IMR-90 (cell line): ENCODE measurements around the gene STAT6. TPM values are rescaled to one million over a fixed set of nuclear protein-coding genes. Genes with fewer than 3 reads are reported as not detected.

ENCODE experiments used
- ATAC-seq: fragments of 200-7000 bp; cut with Tn5 transposase; 2 replicates; pipeline ENCODE4 v1.9.1; 2020; ENCODE audit warnings: low read depth, mild to moderate bottlenecking, moderate library complexity
- BruUV-seq: library from RNA; stranded (reverse); fragments of 400-500 nt; replicated peaks from 2 replicates; lab custom pipeline; 2021; lab: Mats Ljungman, UMichigan
- CTCF ChIA-PET: fragments of 300-600 bp; formaldehyde crosslinking; extraction: SDS; loops from one replicate; lab custom pipeline; 2021; ENCODE audit warnings: antibody characterized with exemption; lab: Yijun Ruan, JAX
- POLR2A ChIA-PET: fragments of 300-600 bp; sonication (Branson Sonifier 250); formaldehyde crosslinking; loops from one replicate; lab custom pipeline; 2022; ENCODE audit warnings: antibody characterized with exemption; ENCODE audit not compliant: unreplicated experiment; lab: Charles Lee
- DNase-seq: peaks from one replicate; pipeline ENCODE4 v3.0.0; 2013
- H2AFZ ChIP-seq: replicated peaks from 2 replicates; pipeline ENCODE3; 2013; ENCODE audit warnings: low read length, mild to moderate bottlenecking; ENCODE audit not compliant: poor library complexity
- H2AK5ac ChIP-seq: 2 replicates; pipeline ENCODE4 v1.6.1; 2013; ENCODE audit warnings: low read depth, low read length, inconsistent platforms
- H2AK9ac ChIP-seq: replicated peaks from 2 replicates; pipeline ENCODE3; 2013; ENCODE audit warnings: mild to moderate bottlenecking, low read depth, low read length, moderate library complexity; ENCODE audit not compliant: poor library complexity
- H2BK120ac ChIP-seq: 2 replicates; pipeline ENCODE4 v1.6.1; 2013; ENCODE audit warnings: low read depth, low read length, inconsistent platforms
- H2BK15ac ChIP-seq: 3 replicates; pipeline ENCODE4 v1.6.1; 2013; ENCODE audit warnings: low read depth, low read length, inconsistent platforms
- H2BK20ac ChIP-seq: 2 replicates; pipeline ENCODE4 v1.6.1; 2013; ENCODE audit warnings: low read depth, mild to moderate bottlenecking, inconsistent platforms, low read length, moderate library complexity
- H2BK5ac ChIP-seq: 2 replicates; pipeline ENCODE4 v1.6.1; 2013; ENCODE audit warnings: mild to moderate bottlenecking, low read depth, low read length, inconsistent platforms; ENCODE audit not compliant: poor library complexity, severe bottlenecking
- H3K14ac ChIP-seq: replicated peaks from 2 replicates; pipeline ENCODE4 v1.6.1; 2013; ENCODE audit warnings: low read depth, low read length, inconsistent platforms
- H3K18ac ChIP-seq: 2 replicates; pipeline ENCODE4 v1.6.1; 2013; ENCODE audit warnings: low read depth, low read length, control low read depth
- H3K23ac ChIP-seq: 2 replicates; pipeline ENCODE4 v1.6.1; 2013; ENCODE audit warnings: low read depth, low read length, inconsistent platforms
- H3K27ac ChIP-seq: 2 replicates; pipeline ENCODE4 v1.5.1; 2013; ENCODE audit warnings: mild to moderate bottlenecking, control low read depth, low read length; ENCODE audit not compliant: insufficient read depth
- H3K27me3 ChIP-seq: 2 replicates; pipeline ENCODE4 v1.6.1; 2013; ENCODE audit warnings: low read length; ENCODE audit not compliant: control insufficient read depth, insufficient read depth
- H3K36me3 ChIP-seq: 2 replicates; pipeline ENCODE4 v1.6.1; 2013; ENCODE audit warnings: low read length, mixed read lengths; ENCODE audit not compliant: control insufficient read depth, insufficient read depth
- H3K4ac ChIP-seq: 2 replicates; pipeline ENCODE4 v1.6.1; 2013; ENCODE audit warnings: low read depth, low read length, inconsistent platforms
- H3K4me1 ChIP-seq: 2 replicates; pipeline ENCODE4 v1.6.1; 2013; ENCODE audit warnings: low read length, mixed read lengths; ENCODE audit not compliant: control insufficient read depth, insufficient read depth
- H3K4me2 ChIP-seq: 2 replicates; pipeline ENCODE4 v1.6.1; 2013; ENCODE audit warnings: low read depth, mild to moderate bottlenecking, control low read depth, low read length, moderate library complexity
- H3K4me3 ChIP-seq: 2 replicates; pipeline ENCODE4 v1.5.1; 2013; ENCODE audit warnings: low read depth, mild to moderate bottlenecking, control low read depth, low read length, moderate library complexity; ENCODE audit not compliant: insufficient read depth
- H3K56ac ChIP-seq: 2 replicates; pipeline ENCODE4 v1.6.1; 2013; ENCODE audit warnings: low read length, inconsistent platforms; ENCODE audit not compliant: insufficient read depth; ENCODE audit errors: extremely low read depth
- H3K79me1 ChIP-seq, 2 experiments: 2 replicates each; pipeline ENCODE4 v1.6.1; 2013; ENCODE audit warnings: low read length in 2 of 2, inconsistent platforms in 1 of 2, low read depth in 1 of 2
- H3K9ac ChIP-seq: 2 replicates; pipeline ENCODE4 v1.6.1; 2013; ENCODE audit warnings: low read depth, low read length, control low read depth
- H3K9me1 ChIP-seq: 2 replicates; pipeline ENCODE4 v1.6.1; 2013; ENCODE audit warnings: low read length, inconsistent platforms; ENCODE audit not compliant: insufficient read depth
- H3K9me3 ChIP-seq: 2 replicates; pipeline ENCODE4 v1.6.1; 2013; ENCODE audit warnings: low read length; ENCODE audit not compliant: control insufficient read depth, insufficient read depth
- H4K20me1 ChIP-seq: 2 replicates; pipeline ENCODE4 v1.6.1; 2013; ENCODE audit warnings: low read length, inconsistent platforms; ENCODE audit not compliant: insufficient read depth
- H4K5ac ChIP-seq: 2 replicates; pipeline ENCODE4 v1.6.1; 2013; ENCODE audit warnings: mild to moderate bottlenecking, low read depth, low read length, control low read depth
- H4K8ac ChIP-seq, 2 experiments: 2 replicates each; pipeline ENCODE4 v1.6.1; 2013; ENCODE audit warnings: low read depth in 2 of 2, low read length in 2 of 2, control low read depth in 1 of 2, inconsistent platforms in 1 of 2
- H4K91ac ChIP-seq: 2 replicates; pipeline ENCODE4 v1.6.1; 2013; ENCODE audit warnings: low read depth, low read length, inconsistent platforms; ENCODE audit not compliant: insufficient read depth
- BHLHE40 ChIP-seq: fragments of 150-350 bp; IDR thresholded peaks from 2 replicates; pipeline ENCODE4 v1.6.1; 2016; ENCODE audit warnings: mild to moderate bottlenecking, low read depth, low read length
- CEBPB ChIP-seq: IDR thresholded peaks from 2 replicates; pipeline ENCODE4 v1.6.1; 2012; ENCODE audit warnings: low read depth, low read length, improper control_type of control experiment
- WGBS, 2 experiments: methylation state at CpG; one replicate each; pipeline versions ENCODE4 v1.1.5 to v1.1.7; 2013; ENCODE audit warnings: missing lambda C conversion rate in 2 of 2; ENCODE audit not compliant: insufficient read length in 1 of 2; ENCODE audit errors: extremely low coverage in 2 of 2; 5-methylcytosine and 5-hydroxymethylcytosine counted together
- dilution Hi-C: fragments of 300-500 bp; cut with HindIII; formaldehyde crosslinking; loops from one replicate; pipeline ENCODE4 v1.14.3; 2018; ENCODE audit warnings: low sequenced_read_pairs; ENCODE audit not compliant: unreplicated experiment
- in situ Hi-C: fragments of 300-500 bp; cut with MboI; formaldehyde crosslinking; loops from 3 replicates; pipeline ENCODE4 v1.14.3; 2019; ENCODE audit warnings: low sequenced_read_pairs, inconsistent platforms, mixed read lengths
- intact Hi-C: fragments of 100-400 bp; cut with micrococcal nuclease; formaldehyde crosslinking; loops from 2 replicates; pipeline ENCODE4 v1.10.0; 2022
- polyA plus RNA-seq, 3 experiments: library from polyadenylated mRNA; depleted of rRNA; stranded (reverse); fragments of >200 nt; gene quantifications; 2 replicates each; pipeline ENCODE4 v1.2.3, GENCODE V29; 2012; ENCODE audit warnings: low replicate concordance in 1 of 3
- total RNA-seq: library from RNA; depleted of rRNA; stranded (reverse); fragments of >200 nt; gene quantifications from 2 replicates; pipeline ENCODE4 v1.2.3, GENCODE V29; 2012

STAT6 gene
- total and polyA plus RNA-seq, 2 of the 4 experiments (the other 2 are of a cell fraction) = 43.4 to 96.9 TPM

DNA sequence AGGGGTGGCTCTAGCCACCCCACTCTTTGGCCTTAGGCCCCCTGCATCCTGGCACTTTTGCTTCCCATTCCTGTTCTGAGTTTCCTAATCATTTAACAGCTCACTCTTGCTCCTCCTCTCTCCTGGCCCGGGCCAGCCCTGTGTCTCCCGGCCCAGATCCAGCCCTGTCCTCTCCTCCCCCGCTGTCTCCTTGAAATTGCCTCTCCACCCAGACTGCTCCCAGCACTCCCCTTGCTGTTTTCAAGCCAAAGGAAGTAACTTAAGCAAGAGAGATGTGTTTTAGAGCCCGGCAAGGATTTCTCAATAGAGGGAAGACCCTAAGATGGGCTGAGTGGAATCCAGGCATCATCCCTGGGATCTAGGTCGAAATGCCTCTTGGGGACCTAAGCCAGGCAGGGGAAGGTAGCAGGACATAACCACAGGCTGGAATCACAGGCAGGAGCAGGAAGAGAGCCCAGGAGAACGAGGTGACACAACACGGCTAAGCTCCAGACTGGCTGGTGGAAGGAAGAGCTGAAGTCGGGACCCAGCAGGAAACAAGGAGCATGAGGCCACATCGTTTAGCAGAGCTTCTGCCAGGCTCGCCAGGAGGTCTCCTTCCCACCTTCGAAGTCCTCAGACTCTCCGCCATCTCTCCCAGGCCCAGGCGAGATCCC is 38.2 kb upstream of the STAT6 start:
- Histone ChIP-seq H3K79me1 (peaks cover 44 to 97% of the 10 kb centered on the region in 2 experiments), H3K4me3 (no peak overlapping the region), H2BK5ac (peak overlapping the region; percentile 84), H3K4me1 (peaks cover 70% of the 10 kb centered on the region), H3K27ac (peak overlapping the region; percentile 94), H2BK20ac (peak overlapping the region; percentile 57; the same call in 1 of the 2 replicates), H3K27me3 (no peaks in the 10 kb centered on the region), H3K23ac (peak overlapping the region; percentile 89), H4K8ac (peak overlapping the region; percentile 65 to 78), H2AK5ac (peak overlapping the region; percentile 95), H4K5ac (peak overlapping the region; percentile 88), H2AK9ac (peak overlapping the region; percentile 87), H3K9me3 (no peaks in the 10 kb centered on the region), H2AFZ (no peak overlapping the region), H3K9ac (peak overlapping the region; percentile 58), H2BK15ac (peak overlapping the region; percentile 71; the same call in 1 of the 3 replicates), H2BK120ac (peak overlapping the region; percentile 89), H4K91ac (peak overlapping the region; percentile 87), H3K56ac (no peak overlapping the region), H3K4ac (peak overlapping the region; percentile 96), H3K9me1 (peaks cover 62% of the 10 kb centered on the region), H3K18ac (peak overlapping the region; percentile 89), H3K14ac (peak overlapping the region; percentile 98), H3K4me2 (peak overlapping the region; percentile 74), H4K20me1 (peaks cover 84% of the 10 kb centered on the region), H3K36me3 (peaks cover 68% of the 10 kb centered on the region)
- 23% methylated on average over 6 of the region's 13 CpGs; no CpG with 5 or more reads in 1 of the 2 experiments for WGBS, 2 experiments
- intact Hi-C loops (loop anchor here (2.0 kb wide), 1 partner anchor 21 kb away; the partner anchor contains the start of gene LRP1), dilution Hi-C loops (no loop called here), in situ Hi-C loops (no loop called here)
- TF ChIP-seq BHLHE40 (no peak), CEBPB (peak; percentile 14; the same call in 1 of the 2 replicates)
- ATAC-seq = peak; percentile 67
- ChIA-PET CTCF (interaction anchor here (0.7 to 1.5 kb wide), 2 partner anchors 20 to 26 kb away, joined by 6 read pairs; no protein-coding TSS in a partner anchor), POLR2A (interaction anchor here (0.6 to 1.0 kb wide), 2 partner anchors 8 to 19 kb away, joined by 3 to 4 read pairs; no protein-coding TSS in a partner anchor)
- peak; percentile 61 for DNase-seq
- BruUV-seq = no TSS peak
